GM19043 (cell line): ENCODE data around the gene GSTM4.
A peak's percentile ranks its signal among the peaks of the same experiment; 100 is the strongest.
"Not testable (repeated sequence)": the region's sequence is repeated elsewhere in the genome, so short reads cannot be mapped to it uniquely, and the experiment has no call there.

Experiments
- ATAC-seq: cut with Tn5 transposase; IDR thresholded peaks from one replicate; pipeline ENCODE4 v1.9.1; 2021; ENCODE audit warnings: low read depth; ENCODE audit not compliant: unreplicated experiment

Gene GSTM4

GRCh38 chr1:109659997-109660690, 4.2 kb downstream of the GSTM4 start:
- no peak for ATAC-seq

DNA sequence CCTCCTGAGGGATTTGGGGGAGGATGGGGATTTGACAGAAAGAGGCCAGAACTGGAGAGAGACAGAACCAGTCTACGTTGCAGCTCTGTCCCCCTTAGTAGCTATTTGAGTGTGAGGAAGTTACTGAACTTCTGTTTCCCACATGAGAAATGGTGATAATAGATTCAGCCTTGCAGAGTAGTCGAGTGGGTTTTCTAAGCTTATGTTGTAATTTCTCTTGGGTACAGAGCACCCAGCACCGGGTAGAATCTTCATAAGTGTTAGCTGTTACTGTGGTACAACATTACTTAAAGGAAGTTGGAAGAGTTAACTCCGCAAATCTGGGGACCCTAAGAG, 4.8 kb downstream of the GSTM4 start:
- not testable (repeated sequence) for ATAC-seq

DNA sequence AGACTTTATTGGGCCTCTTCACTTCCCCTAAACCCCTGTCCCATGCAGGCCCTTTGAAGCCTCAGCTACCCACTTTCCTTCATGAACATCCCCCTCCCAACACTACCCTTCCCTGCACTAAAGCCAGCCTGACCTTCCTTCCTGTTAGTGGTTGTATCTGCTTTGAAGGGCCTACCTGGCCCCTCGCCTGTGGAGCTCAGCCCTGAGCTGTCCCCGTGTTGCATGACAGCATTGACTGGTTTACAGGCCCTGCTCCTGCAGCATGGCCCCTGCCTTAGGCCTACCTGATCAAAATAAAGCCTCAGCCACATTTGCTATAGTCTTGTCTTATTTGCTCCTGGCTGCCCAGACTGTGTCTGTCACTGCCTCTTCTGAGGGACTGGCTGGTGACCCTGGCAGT, 5.5 kb downstream of the GSTM4 start:
- ATAC-seq: no peak

GRCh38 chr1:109664671-109665070, 8.8 kb downstream of the GSTM4 start:
- no peak for ATAC-seq

DNA sequence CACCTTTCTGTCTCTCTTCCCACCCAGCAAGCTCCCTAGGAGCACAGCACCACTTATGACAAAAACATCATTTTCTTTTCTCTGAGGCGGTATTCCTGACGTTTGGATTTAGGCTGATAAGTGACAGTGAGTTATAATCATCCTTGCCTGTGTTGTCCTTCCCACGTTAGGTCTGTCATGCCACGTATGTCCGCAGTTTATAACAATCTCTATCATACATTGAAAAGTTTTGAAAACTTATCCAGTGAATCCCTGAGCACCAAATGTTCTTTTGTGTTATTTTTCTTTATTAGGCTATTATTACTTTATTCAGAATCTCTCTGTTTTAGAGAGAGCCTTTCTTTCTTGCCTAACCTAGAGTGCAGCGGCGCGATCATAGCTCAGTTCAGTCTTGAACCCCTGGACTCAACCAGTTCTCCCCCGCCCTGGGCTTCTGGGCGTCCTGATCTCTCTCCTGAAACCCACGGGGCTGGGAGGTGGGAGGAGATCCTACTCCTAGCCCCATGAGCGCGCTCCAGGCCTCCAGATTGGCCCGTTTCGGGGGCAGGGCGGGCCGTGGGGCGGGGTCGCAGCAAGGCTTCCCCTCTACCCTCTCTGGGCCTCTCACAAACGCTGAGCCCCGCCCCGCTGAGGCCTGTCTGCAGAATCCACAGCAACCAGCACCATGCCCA, 11.7 kb downstream of the GSTM4 start, which contains the start of gene GSTM2:
GSTM2 (plus strand) TSS at position 606 of the 671 bp plus-strand sequence; CDS start at position 665, 59 bp downstream.
- peak; percentile 92 for ATAC-seq

GRCh38 chr1:109668123-109668775, 12.3 kb downstream of the GSTM4 start:
- ATAC-seq: no peak

DNA sequence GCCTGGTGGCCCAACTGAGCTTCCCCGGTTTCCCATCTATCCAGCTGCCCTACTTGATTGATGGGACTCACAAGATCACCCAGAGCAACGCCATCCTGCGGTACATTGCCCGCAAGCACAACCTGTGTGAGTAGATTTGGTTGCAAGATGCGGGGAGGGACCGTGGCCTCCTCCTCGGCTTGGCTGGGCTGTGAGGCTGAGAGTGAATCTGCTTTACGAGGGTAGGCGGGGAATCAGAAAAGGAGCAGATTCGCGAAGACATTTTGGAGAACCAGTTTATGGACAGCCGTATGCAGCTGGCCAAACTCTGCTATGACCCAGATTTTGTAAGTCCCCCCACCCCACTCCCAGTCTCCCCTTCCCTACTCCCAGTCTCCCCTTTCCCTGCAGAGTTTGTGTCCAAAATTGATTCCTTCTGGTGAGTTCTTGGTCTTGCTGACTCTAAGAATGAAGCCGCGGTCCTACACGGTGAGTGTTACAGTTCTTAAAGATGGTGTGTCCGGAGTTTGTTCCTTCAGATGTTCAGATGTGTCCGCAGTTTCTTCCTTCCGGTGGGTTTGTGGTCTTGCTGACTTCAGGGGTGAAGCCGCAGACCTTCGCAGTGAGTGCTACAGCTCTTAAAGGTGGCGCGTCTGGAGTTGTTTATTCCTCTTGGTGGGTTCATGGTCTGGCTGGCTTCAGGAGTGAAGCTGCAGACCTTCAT, 13.5 kb downstream of the GSTM4 start:
- no peak for ATAC-seq

GRCh38 chr1:109669949-109670302, 14.0 kb downstream of the GSTM4 start:
- ATAC-seq: not testable (repeated sequence)

GRCh38 chr1:109671067-109671466, 15.2 kb downstream of the GSTM4 start:
- ATAC-seq: no peak

DNA sequence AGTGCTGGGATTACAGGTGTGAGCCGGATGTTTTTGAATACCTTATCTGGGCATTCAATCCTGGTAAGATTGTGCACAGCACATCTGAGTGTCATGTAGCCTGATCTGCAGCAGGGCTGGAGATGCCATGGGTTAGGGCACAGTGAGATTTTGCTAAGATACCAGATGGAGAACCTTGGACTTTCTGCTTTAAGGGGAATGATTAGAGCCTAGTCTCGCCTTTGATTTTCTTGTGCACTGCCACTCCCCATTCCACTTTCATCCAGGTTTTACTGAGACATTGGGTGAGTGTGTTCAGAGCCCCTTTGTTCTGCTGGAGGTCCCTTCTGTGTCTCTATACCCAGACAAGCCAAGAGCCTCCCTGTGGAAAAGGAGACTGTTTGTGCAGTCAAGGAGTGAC, 18.0 kb downstream of the GSTM4 start:
- not testable (repeated sequence) for ATAC-seq

- ATAC-seq: not testable (repeated sequence)
These were observed 20.9 kb downstream of the GSTM4 start for GRCh38 chr1:109676683-109677381.

- no peak for ATAC-seq
These were observed 21.6 kb downstream of the GSTM4 start for GRCh38 chr1:109677459-109677858.

DNA sequence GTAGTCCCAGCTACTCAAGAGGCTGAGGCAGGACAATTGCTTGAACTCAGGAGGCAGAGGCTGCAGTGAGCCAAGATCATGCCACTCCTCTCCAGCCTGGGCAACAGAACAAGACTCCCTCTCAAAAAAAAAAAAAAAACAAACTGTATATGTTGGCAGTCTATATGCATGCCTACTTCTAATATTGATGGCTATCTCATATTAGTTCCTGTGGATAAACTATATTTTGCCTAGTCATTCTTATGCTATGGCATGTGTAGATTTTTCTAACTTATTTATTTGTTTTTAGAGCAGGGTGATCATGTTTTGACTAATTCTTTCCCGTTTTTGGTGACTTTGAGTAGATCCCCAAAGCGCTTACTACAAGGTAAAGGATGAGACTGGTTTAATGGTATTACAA, 22.7 kb downstream of the GSTM4 start:
- ATAC-seq: not testable (repeated sequence)

- not testable (repeated sequence) for ATAC-seq
These were observed 28.9 kb downstream of the GSTM4 start for GRCh38 chr1:109684777-109685176.

- ATAC-seq: not testable (repeated sequence)
These were observed 29.5 kb downstream of the GSTM4 start for GRCh38 chr1:109685399-109685798.

- ATAC-seq: not testable (repeated sequence)
These were observed 30.0 kb downstream of the GSTM4 start for GRCh38 chr1:109685890-109686289.

DNA sequence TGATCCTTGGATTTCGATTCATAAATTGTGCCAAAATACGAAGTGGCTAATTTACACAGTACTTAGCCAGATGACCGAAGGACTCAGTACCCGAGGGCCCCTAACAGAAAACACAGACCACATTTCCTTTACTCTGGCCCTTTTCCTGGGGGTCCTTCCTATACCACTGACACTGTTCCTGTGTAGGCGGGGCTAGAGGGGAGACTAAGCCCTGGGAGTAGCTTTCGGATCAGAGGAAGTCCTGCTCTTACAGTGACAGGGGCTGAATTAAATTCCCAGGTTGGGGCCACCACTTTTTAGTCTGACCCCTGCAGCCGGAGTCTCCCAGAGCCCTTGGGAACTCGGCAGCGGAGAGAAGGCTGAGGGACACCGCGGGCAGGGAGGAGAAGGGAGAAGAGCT, 31.2 kb downstream of the GSTM4 start:
- peak; percentile 17 for ATAC-seq

GRCh38 chr1:109687641-109688499, 32.0 kb downstream of the GSTM4 start, which contains the start of gene GSTM1:
Gene GSTM1, plus strand, starts transcription at chr1:109687817. Its CDS starts 57 bp downstream, at chr1:109687874.
- peak; percentile 94 for ATAC-seq

- no peak for ATAC-seq
These were observed 34.0 kb downstream of the GSTM4 start for GRCh38 chr1:109689844-109690405.
